B cell (primary cell): ENCODE data around the gene TMEM98. TPM values are rescaled to one million over a fixed set of nuclear protein-coding genes. Genes with fewer than 3 reads are reported as not detected.

Experiments
- ATAC-seq: fragments of 200-7000 bp; cut with Tn5 transposase; one replicate; pipeline ENCODE4 v1.10.0; 2021; ENCODE audit warnings: low read depth, mild to moderate bottlenecking, moderate number of reproducible peaks, moderate library complexity
- CTCF ChIA-PET: fragments of 350-600 bp; sonication (Branson Sonifier 250); formaldehyde crosslinking; loops from one replicate; lab custom pipeline; 2021; ENCODE audit warnings: antibody characterized with exemption, inconsistent platforms; lab: Charles Lee
- POLR2A ChIA-PET: fragments of 350-600 bp; sonication (Branson Sonifier 250); formaldehyde crosslinking; loops from one replicate; lab custom pipeline; 2021; ENCODE audit warnings: antibody characterized with exemption; lab: Charles Lee
- DNase-seq: peaks from one replicate; pipeline ENCODE4 v3.0.0; 2013
- H2AFZ ChIP-seq: 2 replicates; pipeline ENCODE4 v1.6.1; 2012; ENCODE audit warnings: mild to moderate bottlenecking, low read depth, low read length; ENCODE audit not compliant: insufficient read depth, poor library complexity, severe bottlenecking
- H3K27ac ChIP-seq, 2 donors: 1 replicate in 1 of 2; 2 replicates in 1 of 2; pipeline ENCODE4 v1.5.1; 2012 to 2013; ENCODE audit warnings: low read length in 2 of 2, mild to moderate bottlenecking in 2 of 2, moderate library complexity in 1 of 2
- H3K27me3 ChIP-seq, 4 experiments: fragments of 200-600 bp in 1 of 4; sonication (generic) in 1 of 4; replicated peaks in 1 of 4; 1 replicate in 2 of 4; 2 replicates in 2 of 4; pipeline versions ENCODE4 v1.6.1 to v1.7.0; 2013 to 2016; ENCODE audit warnings: low read length in 3 of 4, mild to moderate bottlenecking in 2 of 4, mixed read lengths in 1 of 4, moderate library complexity in 1 of 4; ENCODE audit not compliant: insufficient read depth in 4 of 4, control insufficient read depth in 3 of 4; ENCODE audit errors: control extremely low read depth in 1 of 4
- H3K36me3 ChIP-seq, 2 experiments: replicated peaks in 1 of 2; 1 replicate in 1 of 2; 2 replicates in 1 of 2; pipeline versions ENCODE4 v1.6.1 to v1.7.1; 2013; ENCODE audit warnings: low read length in 1 of 2; ENCODE audit not compliant: insufficient read depth in 2 of 2, control insufficient read depth in 1 of 2; ENCODE audit errors: control extremely low read depth in 1 of 2, extremely low read depth in 1 of 2
- H3K4me1 ChIP-seq, 2 donors: fragments of 200-600 bp in 1 of 2; sonication (generic) in 1 of 2; 1 replicate in 1 of 2; 2 replicates in 1 of 2; pipeline versions ENCODE4 v1.5.1 to v1.6.1; 2013 to 2017; ENCODE audit warnings: low read length in 2 of 2; ENCODE audit not compliant: control insufficient read depth in 2 of 2, insufficient read depth in 2 of 2
- H3K4me2 ChIP-seq: replicated peaks from 2 replicates; pipeline ENCODE3; 2012; ENCODE audit warnings: mild to moderate bottlenecking, low read depth, low read length; ENCODE audit not compliant: poor library complexity, severe bottlenecking
- H3K4me3 ChIP-seq, 5 experiments: fragments of 200-600 bp in 1 of 5; sonication (generic) in 1 of 5; 1 replicate in 3 of 5; 2 replicates in 2 of 5; pipeline versions ENCODE4 v1.5.1 to v1.7.0; 2011 to 2016; ENCODE audit warnings: low read length in 4 of 5, mild to moderate bottlenecking in 4 of 5, low read depth in 2 of 5, control low read depth in 1 of 5, moderate library complexity in 1 of 5; ENCODE audit not compliant: insufficient read depth in 1 of 5; ENCODE audit errors: control extremely low read depth in 1 of 5, extremely low read depth in 1 of 5
- H3K79me2 ChIP-seq: fragments of 200-600 bp; sonication (generic); one replicate; pipeline ENCODE4 v1.6.0; 2016; ENCODE audit warnings: low read length; ENCODE audit not compliant: control insufficient read depth, insufficient read depth
- H3K9ac ChIP-seq: fragments of 200-600 bp; sonication (generic); 2 replicates; pipeline ENCODE4 v1.6.1; 2017; ENCODE audit warnings: mild to moderate bottlenecking, low read length, moderate library complexity
- H3K9me3 ChIP-seq, 3 donors: one replicate each; pipeline versions ENCODE4 v1.6.1 to v1.7.1; 2013; ENCODE audit warnings: low read length in 2 of 3; ENCODE audit not compliant: control insufficient read depth in 2 of 3, insufficient read depth in 1 of 3; ENCODE audit errors: control extremely low read depth in 1 of 3
- H4K20me1 ChIP-seq: 2 replicates; pipeline ENCODE4 v1.6.0; 2012; ENCODE audit warnings: mild to moderate bottlenecking, low read length; ENCODE audit not compliant: insufficient read depth, control insufficient read depth, poor library complexity, severe bottlenecking
- H3K27ac Mint-ChIP-seq: one replicate; pipeline ENCODE4 v1.8.0; 2021; ENCODE audit warnings: mixed read lengths
- H3K27me3 Mint-ChIP-seq: one replicate; pipeline ENCODE4 v1.8.0; 2021; ENCODE audit warnings: mixed read lengths
- H3K4me1 Mint-ChIP-seq: one replicate; pipeline ENCODE4 v1.8.0; 2021; ENCODE audit warnings: mixed read lengths
- H3K4me3 Mint-ChIP-seq: one replicate; pipeline ENCODE4 v1.8.0; 2021; ENCODE audit warnings: mixed read lengths
- H3K9me3 Mint-ChIP-seq: one replicate; pipeline ENCODE4 v1.8.0; 2022; ENCODE audit warnings: mixed read lengths; ENCODE audit not compliant: insufficient read depth
- EZH2 ChIP-seq: IDR thresholded peaks from 2 replicates; pipeline ENCODE4 v1.6.1; 2012; ENCODE audit warnings: borderline replicate concordance, low read depth, mild to moderate bottlenecking, moderate library complexity, low read length; ENCODE audit not compliant: insufficient read depth, poor library complexity, severe bottlenecking
- WGBS: methylation state at CpG from one replicate; pipeline ENCODE4 v1.1.5; 2013; ENCODE audit warnings: missing lambda C conversion rate; ENCODE audit not compliant: insufficient coverage; 5-methylcytosine and 5-hydroxymethylcytosine counted together
- intact Hi-C: fragments of 100-400 bp; cut with micrococcal nuclease; formaldehyde crosslinking; loops from one replicate; pipeline ENCODE4 v1.10.0; 2022
- polyA plus RNA-seq: library from polyadenylated mRNA; depleted of rRNA; stranded (reverse); fragments of >200 nt; gene quantifications from 2 replicates; pipeline ENCODE4 v1.2.3, GENCODE V29; 2012
- total RNA-seq, 2 donors: library from RNA; stranded (reverse); fragments of 120-200 nt in 1 of 2; gene quantifications; 1 replicate in 1 of 2; 2 replicates in 1 of 2; pipeline versions ENCODE4 v1.2.3 to v1.2.4, GENCODE V29; 2013 to 2022
- TF ChIP-seq, protein P1 (sequence below): fragments of 200-600 bp; IDR thresholded peaks from one replicate; pipeline ENCODE4 v1.8.0; 2022; ENCODE audit warnings: antibody characterized with exemption, mild to moderate bottlenecking

Gene TMEM98
- total and polyA plus RNA-seq, 2 donors (not counting 1 experiment from before 2014, with no cell fraction given) = not detected

- Histone ChIP-seq H3K79me2 (no peaks in the 10 kb centered on the region), H3K9ac (no peak overlapping the region), H3K4me1 (peaks cover 3 to 7% of the 10 kb centered on the region in 2 donors), H3K4me2 (no peak overlapping the region), H3K9me3 (peaks cover 0 to 10% (median 0%) of the 10 kb centered on the region in 3 donors), H2AFZ (no peak overlapping the region), H4K20me1 (no peaks in the 10 kb centered on the region), H3K36me3 (no peaks in the 10 kb centered on the region), H3K4me3 (no peak overlapping the region), H3K27ac (no peak overlapping the region), H3K27me3 (peaks cover 0 to 12% (median 4%) of the 10 kb centered on the region in 4 experiments)
- DNase-seq (no peak), ATAC-seq (no peak)
- H3K27ac Mint-ChIP-seq = no peak overlapping the region
- TF ChIP-seq, protein P1, sequence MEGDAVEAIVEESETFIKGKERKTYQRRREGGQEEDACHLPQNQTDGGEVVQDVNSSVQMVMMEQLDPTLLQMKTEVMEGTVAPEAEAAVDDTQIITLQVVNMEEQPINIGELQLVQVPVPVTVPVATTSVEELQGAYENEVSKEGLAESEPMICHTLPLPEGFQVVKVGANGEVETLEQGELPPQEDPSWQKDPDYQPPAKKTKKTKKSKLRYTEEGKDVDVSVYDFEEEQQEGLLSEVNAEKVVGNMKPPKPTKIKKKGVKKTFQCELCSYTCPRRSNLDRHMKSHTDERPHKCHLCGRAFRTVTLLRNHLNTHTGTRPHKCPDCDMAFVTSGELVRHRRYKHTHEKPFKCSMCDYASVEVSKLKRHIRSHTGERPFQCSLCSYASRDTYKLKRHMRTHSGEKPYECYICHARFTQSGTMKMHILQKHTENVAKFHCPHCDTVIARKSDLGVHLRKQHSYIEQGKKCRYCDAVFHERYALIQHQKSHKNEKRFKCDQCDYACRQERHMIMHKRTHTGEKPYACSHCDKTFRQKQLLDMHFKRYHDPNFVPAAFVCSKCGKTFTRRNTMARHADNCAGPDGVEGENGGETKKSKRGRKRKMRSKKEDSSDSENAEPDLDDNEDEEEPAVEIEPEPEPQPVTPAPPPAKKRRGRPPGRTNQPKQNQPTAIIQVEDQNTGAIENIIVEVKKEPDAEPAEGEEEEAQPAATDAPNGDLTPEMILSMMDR = no peak
- TF ChIP-seq EZH2 = no peak
- ChIA-PET CTCF (interaction anchor here (9.2 kb wide), 1 partner anchor 159 kb away, joined by 77 read pairs; no protein-coding TSS in a partner anchor), POLR2A (no interaction called here)
- WGBS = no CpG with 5 or more reads among the region's 8 CpGs
- intact Hi-C loops = no loop called here
- peaks cover 3% of the 10 kb centered on the region for H3K4me1 Mint-ChIP-seq
- no peaks in the 10 kb centered on the region for H3K9me3 Mint-ChIP-seq
- peaks cover 19% of the 10 kb centered on the region for H3K27me3 Mint-ChIP-seq
- no peak overlapping the region for H3K4me3 Mint-ChIP-seq
These were observed 13.6 kb downstream of the TMEM98 start for GRCh38 chr17:32941419-32942032.

- POLR2A ChIA-PET = no interaction called here
- Histone ChIP-seq H3K9ac (no peak overlapping the region), H3K4me3 (no peak overlapping the region), H3K9me3 (peaks cover 0 to 4% (median 0%) of the 10 kb centered on the region in 3 donors), H4K20me1 (no peaks in the 10 kb centered on the region), H3K36me3 (no peaks in the 10 kb centered on the region), H3K27me3 (peaks cover 0 to 5% (median 0%) of the 10 kb centered on the region in 4 experiments), H3K27ac (no peak overlapping the region), H3K4me1 (no peaks in the 10 kb centered on the region), H3K4me2 (no peak overlapping the region), H2AFZ (no peak overlapping the region), H3K79me2 (no peaks in the 10 kb centered on the region)
- 57% methylated on average over 1 of the region's 2 CpGs for WGBS
- TF ChIP-seq, protein P1 = no peak
- no peak for TF ChIP-seq EZH2
- Mint-ChIP-seq H3K9me3 (no peaks in the 10 kb centered on the region), H3K4me3 (no peak overlapping the region), H3K27ac (no peak overlapping the region), H3K27me3 (peaks cover 9% of the 10 kb centered on the region), H3K4me1 (no peaks in the 10 kb centered on the region)
- CTCF ChIA-PET = no interaction called here
- no peak for ATAC-seq
- no peak for DNase-seq
- intact Hi-C loops = no loop called here
These were observed 15.3 kb downstream of the TMEM98 start for GRCh38 chr17:32943206-32943605.
